ENCODE data around the gene POU2AF2.
"Not testable (repeated sequence)": the region's sequence is repeated elsewhere in the genome, so short reads cannot be mapped to it uniquely, and the experiment has no call there.

The POU2AF2 gene

DNA sequence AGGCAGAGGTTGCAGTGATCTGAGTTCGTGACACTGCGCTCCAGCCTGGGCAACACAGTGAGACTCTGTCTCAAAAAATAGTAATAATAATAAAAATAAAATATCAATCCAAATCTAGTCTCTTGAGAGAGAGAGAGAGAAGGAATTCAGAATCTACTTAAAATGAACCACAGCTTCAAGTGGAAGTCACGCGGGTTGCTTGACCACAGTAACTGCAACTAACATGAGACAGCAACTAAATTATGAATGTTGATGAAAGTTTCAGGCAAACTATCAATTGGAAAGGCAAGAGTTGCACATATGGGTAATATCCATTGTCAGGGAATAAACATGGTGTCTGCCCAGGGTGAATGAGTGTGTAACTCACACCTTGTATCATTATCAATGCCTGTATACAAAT is 12.5 kb downstream of the POU2AF2 start:
- no peak overlapping the region for H3K4me3 ChIP-seq (ENCODE audit: low read depth, low read length)
- no peaks in the 10 kb centered on the region for H3K36me3 ChIP-seq (ENCODE audit: control insufficient read depth, insufficient read depth, low read length)
- no peaks in the 10 kb centered on the region for H3K9me3 ChIP-seq (ENCODE audit: control insufficient read depth, insufficient read depth, low read length)
- H3K9ac ChIP-seq (ENCODE audit: low read depth, low read length): no peak overlapping the region
- no peaks in the 10 kb centered on the region for H3K4me1 ChIP-seq (ENCODE audit: control insufficient read depth, insufficient read depth, low read length)
- no peak overlapping the region for H3K27ac ChIP-seq (ENCODE audit: low read depth, low read length)
- no peaks in the 10 kb centered on the region for H3K27me3 ChIP-seq (ENCODE audit: control insufficient read depth, insufficient read depth, low read length)

DNA sequence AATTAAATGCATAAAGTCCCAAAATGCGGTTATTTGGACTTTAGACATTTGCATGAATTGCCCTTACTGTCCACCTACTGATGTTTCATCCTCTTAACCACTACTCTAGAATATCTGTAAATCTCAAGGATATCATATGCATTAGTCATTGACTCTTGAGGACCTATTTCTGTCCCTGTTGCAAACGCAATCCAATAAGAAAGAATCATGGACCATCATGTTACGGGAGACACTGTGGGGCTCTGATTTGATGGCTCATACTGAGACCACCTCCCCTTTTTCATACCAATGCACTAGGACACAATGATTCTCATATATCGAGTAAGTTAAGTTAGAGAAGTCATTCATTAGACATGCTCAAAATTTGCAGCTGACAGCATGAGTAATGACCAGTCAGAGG is 14.4 kb downstream of the POU2AF2 start:
- H3K36me3 ChIP-seq (ENCODE audit: control insufficient read depth, insufficient read depth, low read length): no peaks in the 10 kb centered on the region
- H3K9ac ChIP-seq (ENCODE audit: low read depth, low read length): no peak overlapping the region
- no peaks in the 10 kb centered on the region for H3K9me3 ChIP-seq (ENCODE audit: control insufficient read depth, insufficient read depth, low read length)
- H3K27ac ChIP-seq (ENCODE audit: low read depth, low read length): no peak overlapping the region
- H3K4me1 ChIP-seq (ENCODE audit: control insufficient read depth, insufficient read depth, low read length): no peaks in the 10 kb centered on the region
- H3K27me3 ChIP-seq (ENCODE audit: control insufficient read depth, insufficient read depth, low read length): no peaks in the 10 kb centered on the region
- no peak overlapping the region for H3K4me3 ChIP-seq (ENCODE audit: low read depth, low read length)

DNA sequence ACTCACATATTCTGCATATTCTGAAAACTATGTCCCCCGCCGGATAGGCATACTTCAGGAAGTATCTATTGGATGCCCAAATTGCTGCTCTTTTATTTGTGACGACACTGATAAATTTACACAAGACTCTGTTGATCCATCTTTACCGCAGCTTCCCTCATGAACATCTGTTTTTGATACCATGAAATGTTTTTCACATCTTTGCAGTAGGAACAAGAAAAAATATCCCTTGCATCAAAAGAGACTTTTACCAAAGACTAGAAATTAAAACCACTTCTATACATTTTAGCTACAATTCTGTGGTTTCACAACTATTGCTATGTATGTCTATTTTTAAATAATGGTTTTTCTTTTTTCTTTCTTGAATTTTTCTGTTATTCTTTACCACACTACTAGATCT is 15.3 kb downstream of the POU2AF2 start:
- Histone ChIP-seq H3K4me3 (ENCODE audit: low read depth, low read length) (no peak overlapping the region), H3K4me1 (ENCODE audit: control insufficient read depth, insufficient read depth, low read length) (no peaks in the 10 kb centered on the region), H3K9me3 (ENCODE audit: control insufficient read depth, insufficient read depth, low read length) (no peaks in the 10 kb centered on the region), H3K27me3 (ENCODE audit: control insufficient read depth, insufficient read depth, low read length) (no peaks in the 10 kb centered on the region), H3K9ac (ENCODE audit: low read depth, low read length) (no peak overlapping the region), H3K27ac (ENCODE audit: low read depth, low read length) (no peak overlapping the region), H3K36me3 (ENCODE audit: control insufficient read depth, insufficient read depth, low read length) (no peaks in the 10 kb centered on the region)

DNA sequence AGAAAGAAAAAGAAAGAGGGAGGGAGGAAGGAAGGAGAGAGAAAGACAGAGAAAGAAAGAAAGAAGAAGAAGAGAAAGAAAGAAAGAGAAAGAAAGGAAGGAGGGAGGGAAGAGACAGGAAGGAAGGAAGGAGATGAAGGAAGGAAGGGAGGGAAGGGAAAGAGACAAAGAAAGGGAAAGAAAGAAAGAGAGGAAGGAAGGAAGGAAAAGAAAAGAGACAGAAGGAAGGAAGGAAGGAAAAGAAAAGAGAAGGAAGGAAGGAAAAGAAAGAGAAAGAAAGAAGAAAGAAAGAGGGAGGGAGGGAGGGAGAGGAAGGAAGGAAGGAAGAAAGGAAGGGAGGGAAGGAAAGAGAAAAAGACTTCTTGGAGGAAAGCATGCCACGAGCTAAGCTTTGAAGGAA is 19.1 kb downstream of the POU2AF2 start:
- Histone ChIP-seq H3K9me3 (ENCODE audit: control insufficient read depth, insufficient read depth, low read length) (no peaks in the 10 kb centered on the region), H3K36me3 (ENCODE audit: control insufficient read depth, insufficient read depth, low read length) (no peaks in the 10 kb centered on the region), H3K4me3 (ENCODE audit: low read depth, low read length) (no peak overlapping the region), H3K27me3 (ENCODE audit: control insufficient read depth, insufficient read depth, low read length) (no peaks in the 10 kb centered on the region), H3K4me1 (ENCODE audit: control insufficient read depth, insufficient read depth, low read length) (no peaks in the 10 kb centered on the region), H3K27ac (ENCODE audit: low read depth, low read length) (no peak overlapping the region), H3K9ac (ENCODE audit: low read depth, low read length) (no peak overlapping the region)

DNA sequence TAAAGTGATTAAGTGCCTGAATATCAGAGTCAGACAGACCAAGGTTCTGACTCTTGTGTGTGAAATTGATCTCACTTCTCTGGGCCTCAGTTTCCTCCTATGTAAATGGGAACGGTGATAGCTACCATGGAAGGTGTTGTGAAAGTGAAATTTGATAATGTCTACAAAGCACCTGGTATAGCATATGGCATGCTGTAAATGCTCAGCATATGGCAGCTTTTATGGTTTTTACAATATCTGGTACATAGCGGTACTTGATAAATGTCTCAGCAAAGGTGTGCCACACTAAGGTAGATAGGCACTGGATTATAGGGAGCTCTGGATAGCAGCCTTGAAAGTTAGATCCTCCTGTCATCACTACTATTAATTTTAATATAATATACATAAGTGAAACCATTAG is 19.9 kb downstream of the POU2AF2 start:
- Histone ChIP-seq H3K9me3 (ENCODE audit: control insufficient read depth, insufficient read depth, low read length) (no peaks in the 10 kb centered on the region), H3K27ac (ENCODE audit: low read depth, low read length) (no peak overlapping the region), H3K36me3 (ENCODE audit: control insufficient read depth, insufficient read depth, low read length) (no peaks in the 10 kb centered on the region), H3K27me3 (ENCODE audit: control insufficient read depth, insufficient read depth, low read length) (no peaks in the 10 kb centered on the region), H3K4me3 (ENCODE audit: low read depth, low read length) (no peak overlapping the region), H3K9ac (ENCODE audit: low read depth, low read length) (no peak overlapping the region), H3K4me1 (ENCODE audit: control insufficient read depth, insufficient read depth, low read length) (no peaks in the 10 kb centered on the region)

DNA sequence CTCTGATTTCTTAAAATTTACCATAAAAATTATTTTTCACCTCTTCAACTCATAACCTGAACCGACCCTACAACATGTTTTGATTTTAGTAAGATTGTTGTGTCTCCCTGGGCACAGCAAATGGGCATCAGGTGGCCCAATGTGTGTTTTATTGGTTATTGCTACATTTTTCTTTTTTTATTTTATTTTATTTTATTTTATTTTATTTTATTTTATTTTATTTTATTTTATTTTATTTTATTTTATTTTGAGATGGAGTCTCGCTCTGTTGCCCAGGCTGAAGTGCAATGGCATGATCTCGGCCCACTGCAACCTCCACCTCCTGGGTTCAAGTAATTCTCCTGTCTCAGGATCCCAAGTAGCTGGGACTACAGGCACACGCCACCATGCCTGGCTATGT is 22.8 kb downstream of the POU2AF2 start:
- H3K9me3 ChIP-seq (ENCODE audit: control insufficient read depth, insufficient read depth, low read length); H3K4me3 ChIP-seq (ENCODE audit: low read depth, low read length); H3K4me1 ChIP-seq (ENCODE audit: control insufficient read depth, insufficient read depth, low read length); H3K27ac ChIP-seq (ENCODE audit: low read depth, low read length); H3K36me3 ChIP-seq (ENCODE audit: control insufficient read depth, insufficient read depth, low read length); H3K27me3 ChIP-seq (ENCODE audit: control insufficient read depth, insufficient read depth, low read length); H3K9ac ChIP-seq (ENCODE audit: low read depth, low read length): not testable (repeated sequence)

DNA sequence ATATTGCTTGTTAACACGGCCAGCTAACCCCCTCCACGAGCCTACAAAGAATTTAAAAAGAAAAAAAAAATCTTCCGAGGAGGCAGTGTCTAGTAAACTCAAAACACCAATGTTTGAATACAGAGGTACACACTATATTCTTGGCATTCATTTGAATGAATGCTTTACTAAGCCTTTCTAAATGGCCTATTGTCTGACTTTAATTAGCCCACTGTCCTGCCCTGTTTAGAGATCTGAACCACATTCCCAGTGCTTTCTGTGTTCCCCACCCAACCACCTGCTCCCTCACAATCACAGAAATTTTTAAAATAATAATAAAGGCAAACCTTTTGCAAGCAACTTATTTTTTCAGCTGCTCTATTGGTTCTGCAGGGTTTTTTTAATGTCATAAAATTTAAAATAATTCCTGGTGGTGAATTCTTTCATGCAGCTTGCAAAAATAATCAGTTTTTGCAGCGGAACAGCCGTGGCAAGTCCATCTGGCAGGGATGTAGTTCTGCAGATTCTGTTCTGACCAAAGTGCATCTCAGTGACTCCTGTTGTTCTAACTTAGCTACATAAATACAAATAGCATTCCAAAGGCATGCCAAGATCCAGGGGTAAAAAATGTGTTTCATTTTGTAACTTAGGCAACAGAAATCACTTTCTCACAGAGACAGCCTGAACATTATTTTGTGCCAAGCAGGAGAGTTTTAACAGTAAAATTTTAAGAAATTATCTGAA is 23.8 kb downstream of the POU2AF2 start:
- Histone ChIP-seq H3K27me3 (ENCODE audit: control insufficient read depth, insufficient read depth, low read length) (no peaks in the 10 kb centered on the region), H3K9me3 (ENCODE audit: control insufficient read depth, insufficient read depth, low read length) (no peaks in the 10 kb centered on the region), H3K9ac (ENCODE audit: low read depth, low read length) (no peak overlapping the region), H3K27ac (ENCODE audit: low read depth, low read length) (no peak overlapping the region), H3K36me3 (ENCODE audit: control insufficient read depth, insufficient read depth, low read length) (no peaks in the 10 kb centered on the region), H3K4me1 (ENCODE audit: control insufficient read depth, insufficient read depth, low read length) (no peaks in the 10 kb centered on the region), H3K4me3 (ENCODE audit: low read depth, low read length) (no peak overlapping the region)

DNA sequence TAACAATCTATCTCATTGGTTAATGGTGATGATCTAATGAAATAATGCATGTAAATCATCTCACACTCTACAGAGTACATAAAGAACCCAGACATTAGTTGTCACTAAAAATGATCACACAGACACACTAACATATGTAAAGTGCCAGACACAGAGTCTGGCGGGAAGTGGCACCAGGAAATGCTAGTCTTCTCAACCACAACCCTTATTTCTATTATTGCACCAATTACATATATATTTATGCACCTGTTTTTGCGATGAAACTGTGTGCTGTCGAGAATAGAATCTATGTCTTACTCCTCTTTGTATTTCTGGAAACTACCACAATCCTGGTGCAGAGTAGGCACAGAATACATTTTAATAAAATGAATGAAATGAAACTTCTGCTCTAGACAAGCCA is 26.9 kb downstream of the POU2AF2 start:
- no peaks in the 10 kb centered on the region for H3K9me3 ChIP-seq (ENCODE audit: control insufficient read depth, insufficient read depth, low read length)
- no peaks in the 10 kb centered on the region for H3K27me3 ChIP-seq (ENCODE audit: control insufficient read depth, insufficient read depth, low read length)
- H3K9ac ChIP-seq (ENCODE audit: low read depth, low read length): no peak overlapping the region
- H3K36me3 ChIP-seq (ENCODE audit: control insufficient read depth, insufficient read depth, low read length): no peaks in the 10 kb centered on the region
- H3K4me1 ChIP-seq (ENCODE audit: control insufficient read depth, insufficient read depth, low read length): no peaks in the 10 kb centered on the region
- H3K27ac ChIP-seq (ENCODE audit: low read depth, low read length): no peak overlapping the region
- H3K4me3 ChIP-seq (ENCODE audit: low read depth, low read length): no peak overlapping the region

DNA sequence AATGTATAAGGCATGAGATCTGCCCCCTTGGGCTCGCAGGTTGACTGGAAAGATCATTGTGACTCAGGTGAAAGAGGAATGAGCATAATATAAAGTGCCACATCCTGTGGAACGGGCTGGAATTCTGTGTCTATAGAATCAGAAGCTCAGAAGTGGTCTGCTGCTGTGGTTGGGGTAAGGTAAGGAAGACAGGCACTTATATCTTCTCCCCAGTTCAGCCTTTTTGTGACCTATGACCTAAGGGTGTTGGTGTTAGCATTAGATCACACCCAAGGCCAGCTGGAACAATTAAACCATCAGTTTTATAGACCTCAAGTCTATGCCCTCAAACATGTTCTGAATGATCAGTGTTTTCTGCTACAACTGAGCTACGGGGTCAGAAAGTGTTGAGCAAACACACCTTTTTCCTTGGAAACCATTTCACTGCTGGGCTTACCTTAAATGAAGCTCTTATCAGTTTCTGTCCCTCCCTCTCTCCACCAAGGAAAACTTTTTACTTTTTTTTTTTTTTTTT is 37.1 kb downstream of the POU2AF2 start:
- Histone ChIP-seq H3K27ac (ENCODE audit: low read depth, low read length) (no peak overlapping the region), H3K4me3 (ENCODE audit: low read depth, low read length) (no peak overlapping the region), H3K27me3 (ENCODE audit: control insufficient read depth, insufficient read depth, low read length) (no peaks in the 10 kb centered on the region), H3K4me1 (ENCODE audit: control insufficient read depth, insufficient read depth, low read length) (no peaks in the 10 kb centered on the region), H3K36me3 (ENCODE audit: control insufficient read depth, insufficient read depth, low read length) (no peaks in the 10 kb centered on the region), H3K9ac (ENCODE audit: low read depth, low read length) (no peak overlapping the region), H3K9me3 (ENCODE audit: control insufficient read depth, insufficient read depth, low read length) (no peaks in the 10 kb centered on the region)

DNA sequence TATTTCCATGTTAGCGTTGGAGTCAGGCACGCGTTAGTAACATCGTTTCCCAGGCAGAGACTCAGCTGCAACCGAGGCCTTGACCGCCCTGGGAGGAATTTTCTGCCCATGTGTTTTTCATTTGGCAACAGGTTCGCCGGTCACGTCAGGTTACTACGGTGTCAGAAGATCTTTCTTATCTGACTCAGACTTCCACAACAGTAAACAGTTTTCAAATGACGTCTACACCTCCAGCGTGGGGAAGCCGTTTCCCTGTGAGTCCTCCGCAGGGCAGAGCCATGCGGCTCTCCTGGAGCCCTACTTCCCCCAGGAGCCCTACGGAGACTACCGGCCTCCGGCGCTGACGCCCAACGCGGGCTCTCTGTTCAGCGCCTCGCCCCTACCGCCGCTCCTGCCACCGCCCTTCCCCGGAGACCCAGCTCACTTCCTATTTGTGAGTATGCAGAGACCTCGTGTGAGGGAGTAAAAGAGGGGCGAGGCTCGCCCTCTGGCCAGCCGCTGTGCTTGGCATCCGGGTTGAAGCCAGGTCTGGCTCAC is 38.5 kb downstream of the POU2AF2 start:
- Histone ChIP-seq H3K27ac (ENCODE audit: low read depth, low read length) (no peak overlapping the region), H3K27me3 (ENCODE audit: control insufficient read depth, insufficient read depth, low read length) (no peaks in the 10 kb centered on the region), H3K4me1 (ENCODE audit: control insufficient read depth, insufficient read depth, low read length) (no peaks in the 10 kb centered on the region), H3K9ac (ENCODE audit: low read depth, low read length) (no peak overlapping the region), H3K36me3 (ENCODE audit: control insufficient read depth, insufficient read depth, low read length) (no peaks in the 10 kb centered on the region), H3K9me3 (ENCODE audit: control insufficient read depth, insufficient read depth, low read length) (no peaks in the 10 kb centered on the region), H3K4me3 (ENCODE audit: low read depth, low read length) (no peak overlapping the region)

DNA sequence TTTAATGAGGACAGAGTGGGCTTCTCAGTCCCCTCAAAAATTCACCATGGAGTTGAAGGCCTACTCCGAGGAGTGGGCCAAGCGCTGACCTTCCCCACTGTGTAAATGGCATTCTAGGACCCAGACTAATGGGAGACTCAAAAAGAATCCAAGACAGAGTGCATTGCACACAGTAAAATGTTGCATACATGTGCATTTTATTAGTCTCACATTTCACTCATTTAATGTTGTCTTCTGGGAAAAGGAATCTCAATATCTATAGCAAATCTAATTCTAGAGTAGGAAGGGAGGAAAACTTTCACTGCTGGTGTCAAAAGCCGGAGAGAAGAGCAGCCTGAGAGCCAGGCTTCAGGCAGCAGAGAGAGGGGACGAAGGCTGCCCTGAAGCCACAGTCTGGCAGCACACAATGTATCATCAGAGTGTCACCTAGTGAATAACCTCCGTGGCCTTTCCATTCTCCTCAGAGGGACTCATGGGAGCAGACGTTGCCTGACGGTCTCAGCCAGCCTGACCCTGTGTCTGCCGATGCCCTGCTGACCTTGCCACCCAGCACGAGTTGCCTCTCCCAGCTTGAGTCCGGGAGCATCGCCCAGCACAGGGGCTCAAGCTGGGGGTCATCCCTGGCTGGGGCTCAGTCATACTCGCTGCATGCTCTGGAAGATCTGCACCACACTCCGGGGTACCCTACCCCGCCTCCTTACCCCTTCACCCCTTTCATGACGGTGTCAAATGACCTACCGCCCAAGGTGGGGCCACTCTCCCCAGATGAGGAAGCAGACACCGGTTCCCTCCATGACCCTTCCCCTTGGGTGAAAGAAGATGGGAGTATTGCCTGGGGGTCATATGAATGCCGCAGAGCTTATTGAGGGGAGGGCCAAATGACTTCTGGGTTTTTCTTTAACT is 39.9 kb downstream of the POU2AF2 start:
- Histone ChIP-seq H3K4me3 (ENCODE audit: low read depth, low read length) (no peak overlapping the region), H3K9me3 (ENCODE audit: control insufficient read depth, insufficient read depth, low read length) (no peaks in the 10 kb centered on the region), H3K9ac (ENCODE audit: low read depth, low read length) (no peak overlapping the region), H3K27ac (ENCODE audit: low read depth, low read length) (no peak overlapping the region), H3K27me3 (ENCODE audit: control insufficient read depth, insufficient read depth, low read length) (no peaks in the 10 kb centered on the region), H3K36me3 (ENCODE audit: control insufficient read depth, insufficient read depth, low read length) (no peaks in the 10 kb centered on the region), H3K4me1 (ENCODE audit: control insufficient read depth, insufficient read depth, low read length) (no peaks in the 10 kb centered on the region)

Data from HUES48 (cell line).